OCI-LY1 (cell line): ENCODE data around the gene INSL4.

Source experiments
- H2AFZ ChIP-seq: fragments of 200-600 bp; sonication (generic), shearing (Covaris generic); 2 replicates; pipeline ENCODE4 v1.6.0; 2014; ENCODE audit warnings: antibody characterized with exemption, mild to moderate bottlenecking, low read length
- H3F3A ChIP-seq: fragments of 200-600 bp; sonication (generic), shearing (Covaris generic); 2 replicates; pipeline ENCODE4 v1.6.0; 2014; ENCODE audit warnings: mild to moderate bottlenecking, antibody characterized with exemption, low read length, moderate library complexity; ENCODE audit not compliant: insufficient read depth
- H3K27ac ChIP-seq: fragments of 200-600 bp; sonication (generic); 2 replicates; pipeline ENCODE4 v1.5.1; 2014; ENCODE audit warnings: low read length, mixed run types, mild to moderate bottlenecking, low read depth; ENCODE audit not compliant: poor library complexity, severe bottlenecking
- H3K27me3 ChIP-seq: fragments of 200-600 bp; sonication (generic); 2 replicates; pipeline ENCODE4 v1.6.0; 2014; ENCODE audit warnings: antibody characterized with exemption, mild to moderate bottlenecking, low read length, moderate library complexity; ENCODE audit not compliant: insufficient read depth
- H3K36me3 ChIP-seq: fragments of 200-600 bp; sonication (generic); 2 replicates; pipeline ENCODE4 v1.6.1; 2014; ENCODE audit warnings: mild to moderate bottlenecking, antibody characterized with exemption, low read length, moderate library complexity, mixed read lengths; ENCODE audit not compliant: insufficient read depth
- H3K4me1 ChIP-seq: fragments of 200-600 bp; sonication (generic); 2 replicates; pipeline ENCODE4 v1.5.1; 2014; ENCODE audit warnings: mild to moderate bottlenecking, low read length, moderate library complexity; ENCODE audit not compliant: insufficient read depth, severe bottlenecking
- H3K4me2 ChIP-seq: fragments of 200-600 bp; sonication (generic), shearing (Covaris generic); 2 replicates; pipeline ENCODE4 v1.6.1; 2014; ENCODE audit warnings: low read length
- H3K4me3 ChIP-seq: fragments of 200-600 bp; sonication (generic); 2 replicates; pipeline ENCODE4 v1.5.1; 2014; ENCODE audit warnings: low read length, low read depth, mild to moderate bottlenecking, mixed read lengths; ENCODE audit not compliant: poor library complexity, severe bottlenecking
- H3K79me2 ChIP-seq: fragments of 200-600 bp; shearing (Covaris generic); 2 replicates; pipeline ENCODE4 v1.6.1; 2016; ENCODE audit warnings: mixed run types, low read length, mixed read lengths; ENCODE audit not compliant: insufficient read depth
- H3K9ac ChIP-seq: fragments of 200-600 bp; sonication (generic), shearing (Covaris generic); 2 replicates; pipeline ENCODE4 v1.6.1; 2014; ENCODE audit warnings: mild to moderate bottlenecking, low read length, mixed read lengths
- H3K9me2 ChIP-seq: fragments of 200-600 bp; sonication (generic), shearing (Covaris generic); 2 replicates; pipeline ENCODE4 v1.6.1; 2014; ENCODE audit warnings: low read depth, mild to moderate bottlenecking, low read length, mixed read lengths
- H3K9me3 ChIP-seq: fragments of 200-600 bp; shearing (Covaris generic); 2 replicates; pipeline ENCODE4 v1.6.1; 2014; ENCODE audit warnings: low read length, mixed read lengths
- H4K20me1 ChIP-seq: fragments of 200-600 bp; sonication (generic), shearing (Covaris generic); 2 replicates; pipeline ENCODE4 v1.6.0; 2016; ENCODE audit warnings: mild to moderate bottlenecking, low read length; ENCODE audit not compliant: insufficient read depth
- EZH2 ChIP-seq: fragments of 200-600 bp; sonication (generic), shearing (Covaris generic); IDR thresholded peaks from 2 replicates; pipeline ENCODE4 v1.8.0; 2017; ENCODE audit warnings: borderline replicate concordance, mixed run types, mild to moderate bottlenecking, antibody characterized with exemption, low read length, moderate library complexity, mixed read lengths
- TF ChIP-seq, protein P1 (sequence below): fragments of 200-600 bp; sonication (generic), shearing (Covaris generic); IDR thresholded peaks from 2 replicates; pipeline ENCODE4 v1.5.1; 2017; ENCODE audit warnings: mild to moderate bottlenecking, antibody characterized with exemption, low read length, moderate library complexity, mixed read lengths

INSL4 gene

DNA sequence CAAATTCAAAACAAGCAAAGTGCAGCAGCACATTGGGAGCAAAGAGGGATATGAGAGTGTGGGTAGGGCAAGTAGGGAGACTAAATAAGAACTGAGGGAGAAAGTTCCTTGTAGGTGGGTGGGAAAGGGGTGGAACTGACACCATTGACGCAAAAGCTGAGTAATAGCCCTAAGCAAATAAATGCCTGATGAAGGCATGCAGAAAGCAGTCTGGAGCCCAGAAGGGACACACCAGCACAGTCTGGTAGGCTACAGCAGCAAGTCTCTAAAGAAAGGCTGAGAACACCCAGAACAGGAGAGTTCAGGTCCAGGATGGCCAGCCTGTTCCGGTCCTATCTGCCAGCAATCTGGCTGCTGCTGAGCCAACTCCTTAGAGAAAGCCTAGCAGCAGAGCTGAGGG lies at the start of gene INSL4:
Gene INSL4 (plus strand): TSS at position 208 of the 400 bp plus-strand sequence. CDS start 105 bp downstream, at position 313.
- TF ChIP-seq EZH2 = no peak
- TF ChIP-seq, protein P1, sequence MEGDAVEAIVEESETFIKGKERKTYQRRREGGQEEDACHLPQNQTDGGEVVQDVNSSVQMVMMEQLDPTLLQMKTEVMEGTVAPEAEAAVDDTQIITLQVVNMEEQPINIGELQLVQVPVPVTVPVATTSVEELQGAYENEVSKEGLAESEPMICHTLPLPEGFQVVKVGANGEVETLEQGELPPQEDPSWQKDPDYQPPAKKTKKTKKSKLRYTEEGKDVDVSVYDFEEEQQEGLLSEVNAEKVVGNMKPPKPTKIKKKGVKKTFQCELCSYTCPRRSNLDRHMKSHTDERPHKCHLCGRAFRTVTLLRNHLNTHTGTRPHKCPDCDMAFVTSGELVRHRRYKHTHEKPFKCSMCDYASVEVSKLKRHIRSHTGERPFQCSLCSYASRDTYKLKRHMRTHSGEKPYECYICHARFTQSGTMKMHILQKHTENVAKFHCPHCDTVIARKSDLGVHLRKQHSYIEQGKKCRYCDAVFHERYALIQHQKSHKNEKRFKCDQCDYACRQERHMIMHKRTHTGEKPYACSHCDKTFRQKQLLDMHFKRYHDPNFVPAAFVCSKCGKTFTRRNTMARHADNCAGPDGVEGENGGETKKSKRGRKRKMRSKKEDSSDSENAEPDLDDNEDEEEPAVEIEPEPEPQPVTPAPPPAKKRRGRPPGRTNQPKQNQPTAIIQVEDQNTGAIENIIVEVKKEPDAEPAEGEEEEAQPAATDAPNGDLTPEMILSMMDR = no peak
- Histone ChIP-seq H3K9me2 (no peaks in the 10 kb centered on the region), H3K27me3 (no peaks in the 10 kb centered on the region; the same call in 1 of the 2 replicates), H2AFZ (no peak within 1 kb of the TSS), H3K4me1 (no peaks in the 10 kb centered on the region), H3K4me2 (no peak within 1 kb of the TSS), H4K20me1 (no peaks in the 10 kb centered on the region), H3K79me2 (no peaks in the 10 kb centered on the region), H3F3A (no peaks in the 10 kb centered on the region; the same call in 1 of the 2 replicates), H3K4me3 (no peak within 1 kb of the TSS), H3K9me3 (no peaks in the 10 kb centered on the region), H3K27ac (no peak within 1 kb of the TSS), H3K9ac (no peak within 1 kb of the TSS), H3K36me3 (no peaks in the 10 kb centered on the region)

DNA sequence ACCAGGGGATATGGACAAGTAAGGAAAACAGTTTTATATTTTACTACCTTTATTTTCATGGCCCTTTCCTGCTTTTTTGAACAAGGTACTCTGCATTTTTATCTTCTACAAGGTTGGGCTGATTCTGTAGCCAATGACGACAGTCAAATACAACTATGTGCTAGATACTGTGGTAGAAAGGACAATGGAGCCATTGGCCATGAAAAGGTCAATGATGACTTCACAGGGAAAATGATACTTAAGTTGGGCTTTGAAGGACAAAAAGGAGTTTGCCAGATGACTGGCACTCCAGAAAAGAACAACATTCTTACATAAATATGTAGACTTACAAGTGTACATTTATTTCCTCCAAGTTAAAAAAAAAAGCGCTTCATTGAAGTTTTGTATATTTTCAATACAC lies 46.4 kb upstream of the INSL4 start:
- Histone ChIP-seq H3K27ac (peak overlapping the region; percentile 89), H3K4me2 (peak overlapping the region; percentile 50), H3K36me3 (no peaks in the 10 kb centered on the region), H4K20me1 (no peaks in the 10 kb centered on the region), H3K9me3 (peaks cover 8% of the 10 kb centered on the region), H3K4me1 (peaks cover 43% of the 10 kb centered on the region), H3K27me3 (no peaks in the 10 kb centered on the region), H2AFZ (peak overlapping the region; percentile 59; the same call in 1 of the 2 replicates), H3K9me2 (no peaks in the 10 kb centered on the region), H3K4me3 (peak overlapping the region; percentile 26), H3K9ac (peak overlapping the region; percentile 6; the same call in 1 of the 2 replicates), H3K79me2 (no peaks in the 10 kb centered on the region), H3F3A (peaks cover 5% of the 10 kb centered on the region)
- no peak for TF ChIP-seq EZH2
- TF ChIP-seq, protein P1 = no peak

DNA sequence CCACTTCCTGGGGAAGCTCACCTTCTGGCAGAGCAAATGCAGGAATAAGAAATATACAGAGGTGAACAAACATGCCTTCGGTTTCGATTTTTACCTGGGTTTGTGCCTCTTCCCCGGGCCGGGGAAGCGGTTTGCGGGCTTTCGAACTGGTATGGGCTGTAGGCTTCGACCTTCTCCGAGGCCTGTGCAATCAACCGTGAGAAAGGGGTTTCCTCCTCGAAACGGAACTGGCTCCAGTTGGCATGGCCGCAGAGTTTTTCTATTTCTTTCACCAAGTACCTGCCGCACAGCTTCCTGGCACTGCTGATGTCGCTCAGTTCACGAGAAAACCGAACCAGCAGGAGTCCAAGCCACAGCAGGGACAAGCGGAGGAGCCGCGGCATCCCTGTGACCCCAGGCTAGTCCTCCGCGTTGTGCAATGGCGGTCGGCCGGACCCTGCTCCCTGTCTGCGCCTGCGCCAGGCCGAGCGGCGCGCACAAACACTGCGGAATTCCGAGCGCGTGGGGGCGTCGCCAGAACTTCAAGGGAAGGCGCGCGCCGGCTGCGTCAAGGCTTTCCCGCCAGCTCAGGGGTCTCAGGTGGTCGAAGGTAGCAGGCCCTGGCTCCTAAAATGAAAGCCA lies 45.9 kb upstream of the INSL4 start, which contains the start of gene INSL6:
Gene INSL6 (minus strand): TSS at position 420 of the 621 bp plus-strand sequence. CDS start 37 bp downstream, at position 383.
- Histone ChIP-seq H3K9me3 (peaks cover 8% of the 10 kb centered on the region), H3K4me3 (peak within 1 kb of the TSS; percentile 26), H3K4me2 (peak within 1 kb of the TSS; percentile 50), H2AFZ (peak within 1 kb of the TSS; percentile 59; the same call in 1 of the 2 replicates), H3K27me3 (no peaks in the 10 kb centered on the region), H3K79me2 (no peaks in the 10 kb centered on the region), H3K9ac (peak within 1 kb of the TSS; percentile 6; the same call in 1 of the 2 replicates), H3F3A (peaks cover 5% of the 10 kb centered on the region), H3K4me1 (peaks cover 43% of the 10 kb centered on the region), H3K9me2 (no peaks in the 10 kb centered on the region), H3K27ac (peak within 1 kb of the TSS; percentile 89), H4K20me1 (no peaks in the 10 kb centered on the region), H3K36me3 (no peaks in the 10 kb centered on the region)
- TF ChIP-seq, protein P1 = no peak
- no peak for TF ChIP-seq EZH2
